Omental fat pad (tissue), 4 donors: ENCODE results near the gene SUGP2. TPM values are rescaled to one million over a fixed set of nuclear protein-coding genes. Genes with fewer than 3 reads are reported as not detected.

Source experiments
- ATAC-seq: fragments of 150-250 bp; one replicate; pipeline ENCODE4 v1.9.1; 2016; ENCODE audit warnings: mild to moderate bottlenecking, moderate library complexity; ENCODE audit not compliant: low FRiP score
- DNase-seq: peaks from one replicate; pipeline ENCODE4 v3.0.0-alpha.2; 2019; ENCODE audit warnings: low spot score
- CTCF ChIP-seq, 3 donors: fragments of 450-650 bp; IDR thresholded peaks; one replicate each; pipeline ENCODE4 v1.5.1; 2016 to 2017; ENCODE audit warnings: antibody characterized with exemption in 3 of 3, mild to moderate bottlenecking in 3 of 3, moderate library complexity in 2 of 3
- total RNA-seq, 4 donors: library from RNA; depleted of rRNA; stranded (reverse); fragments of >200 nt; gene quantifications; one replicate each; pipeline ENCODE4 v1.1.0, GENCODE V29; 2016

Gene SUGP2
- total RNA-seq, 4 donors from 2014 or later: 30.3 to 54.5 (median 36.3) TPM

DNA sequence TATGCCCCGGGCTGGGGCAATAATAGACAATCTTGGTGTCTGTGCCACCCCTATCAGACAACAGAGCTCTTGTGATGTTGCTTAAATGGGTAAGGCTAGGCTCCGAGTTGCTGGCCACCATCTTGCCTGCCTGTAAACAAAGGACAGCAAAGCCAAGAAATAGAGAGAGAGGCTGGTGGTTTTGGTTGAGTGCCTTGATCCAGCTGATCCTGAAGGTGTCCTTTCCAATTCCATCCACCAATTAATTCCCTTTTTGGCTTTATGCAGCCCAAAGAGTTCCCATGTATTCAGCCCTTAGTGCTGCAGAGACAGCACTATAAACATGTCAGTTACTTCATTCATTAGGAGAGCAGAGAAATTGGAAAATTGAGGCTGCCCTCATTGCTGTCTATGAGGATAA is 50.6 kb downstream of the SUGP2 start:
- DNase-seq: no peak
- no peak for TF ChIP-seq CTCF (IDR thresholded peaks at IDR 0.05)
- no peak for ATAC-seq

GRCh38 chr19:18980432-18981020 is 52.8 kb downstream of the SUGP2 start:
- no peak for ATAC-seq
- TF ChIP-seq CTCF (IDR thresholded peaks at IDR 0.05): no peak
- no peak for DNase-seq

DNA sequence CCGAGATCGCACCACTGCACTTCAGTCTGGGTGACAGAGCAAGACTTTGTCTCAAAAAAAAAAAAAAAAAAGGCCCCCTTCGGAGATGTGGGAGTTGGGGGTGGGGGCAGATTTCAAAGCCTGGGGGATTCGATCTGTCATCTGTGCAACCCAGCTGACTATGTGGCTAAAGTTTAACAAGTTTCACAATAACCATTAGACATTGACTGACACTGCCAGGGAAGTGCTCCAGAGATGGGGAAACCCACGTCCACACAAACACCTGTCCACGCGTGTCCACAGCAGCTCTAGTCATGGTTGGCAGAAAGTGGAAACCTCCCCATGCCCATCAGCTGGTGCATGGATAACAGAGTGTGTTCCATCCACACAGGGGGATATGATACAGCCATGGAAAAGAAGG is 54.7 kb downstream of the SUGP2 start:
- no peak for ATAC-seq
- no peak for DNase-seq
- no peak for TF ChIP-seq CTCF (IDR thresholded peaks at IDR 0.05)

DNA sequence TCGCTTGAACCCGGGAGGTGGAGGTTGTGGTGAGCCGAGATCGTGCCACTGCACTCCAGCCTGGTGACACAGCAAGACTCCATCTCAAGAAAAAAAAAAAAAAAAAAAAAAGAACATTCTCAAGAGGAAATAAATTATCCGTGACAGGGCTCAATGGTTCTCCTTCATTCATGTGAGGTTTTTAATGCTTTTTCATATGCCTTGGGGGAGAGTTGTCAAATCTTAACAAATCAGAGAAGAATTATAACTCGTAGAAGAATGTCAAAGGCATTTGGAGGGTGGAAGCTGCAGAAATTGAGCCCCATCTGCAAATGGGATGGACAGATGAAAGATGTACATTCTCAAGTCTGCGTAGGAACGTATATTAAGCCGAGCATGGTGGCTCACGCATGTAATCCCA is 57.4 kb downstream of the SUGP2 start:
- no peak for ATAC-seq
- TF ChIP-seq CTCF (IDR thresholded peaks at IDR 0.05): no peak

GRCh38 chr19:18975011-18975410 is 58.3 kb downstream of the SUGP2 start:
- ATAC-seq: no peak
- DNase-seq: no peak
- no peak for TF ChIP-seq CTCF (IDR thresholded peaks at IDR 0.05)

More for the DNA sequence above, 57.4 kb downstream of the SUGP2 start:
- no peak for DNase-seq

DNA sequence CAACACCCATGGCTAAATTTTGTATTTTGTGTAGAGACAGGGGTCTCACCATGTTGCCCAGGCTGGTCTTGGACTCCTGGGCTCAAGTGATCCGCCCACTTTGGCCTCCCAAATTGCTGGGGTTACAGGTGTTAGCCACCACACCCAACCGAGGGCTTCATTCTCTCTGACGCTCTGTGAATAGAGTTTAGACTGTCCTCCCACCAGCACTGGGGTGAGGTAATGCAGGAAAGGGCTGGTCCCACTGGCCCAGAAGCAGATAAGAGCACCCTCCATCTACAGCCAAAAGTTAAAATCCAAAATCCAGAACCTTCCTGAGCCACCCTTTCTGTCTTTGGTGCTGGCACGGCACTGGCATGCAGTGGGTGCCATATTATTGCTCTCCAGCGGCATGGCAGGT is 60.5 kb downstream of the SUGP2 start:
- no peak for DNase-seq
- no peak for ATAC-seq
- TF ChIP-seq CTCF (IDR thresholded peaks at IDR 0.05): no peak

DNA sequence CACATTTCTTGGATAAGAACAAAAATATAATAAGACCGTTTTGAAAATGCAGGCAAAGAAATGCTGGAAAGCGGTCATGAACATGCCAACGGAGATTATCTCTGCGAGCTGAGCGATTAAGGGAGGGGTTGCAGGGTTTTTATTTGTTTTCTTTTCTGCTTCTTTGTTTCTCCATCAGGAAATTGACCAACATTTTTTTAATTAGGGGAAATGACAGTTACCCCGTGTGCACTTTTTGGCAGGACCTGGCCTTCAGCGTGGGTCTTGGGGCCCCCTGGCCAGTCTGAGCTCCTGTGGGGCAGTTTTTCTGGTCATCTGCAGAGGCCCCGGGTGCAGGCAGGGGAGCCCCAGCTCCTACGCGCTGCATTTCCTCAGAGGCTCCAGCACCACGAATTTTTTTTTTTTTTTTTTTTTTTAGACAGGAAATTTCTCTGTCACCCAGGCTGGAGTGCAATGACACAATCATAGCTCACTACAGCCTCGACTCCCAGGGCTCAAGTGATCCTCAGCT is 61.0 kb downstream of the SUGP2 start:
- no peak for ATAC-seq
- DNase-seq: no peak
- no peak for TF ChIP-seq CTCF (IDR thresholded peaks at IDR 0.05)
